ENCODE results near the gene WNT7B.

DNA sequence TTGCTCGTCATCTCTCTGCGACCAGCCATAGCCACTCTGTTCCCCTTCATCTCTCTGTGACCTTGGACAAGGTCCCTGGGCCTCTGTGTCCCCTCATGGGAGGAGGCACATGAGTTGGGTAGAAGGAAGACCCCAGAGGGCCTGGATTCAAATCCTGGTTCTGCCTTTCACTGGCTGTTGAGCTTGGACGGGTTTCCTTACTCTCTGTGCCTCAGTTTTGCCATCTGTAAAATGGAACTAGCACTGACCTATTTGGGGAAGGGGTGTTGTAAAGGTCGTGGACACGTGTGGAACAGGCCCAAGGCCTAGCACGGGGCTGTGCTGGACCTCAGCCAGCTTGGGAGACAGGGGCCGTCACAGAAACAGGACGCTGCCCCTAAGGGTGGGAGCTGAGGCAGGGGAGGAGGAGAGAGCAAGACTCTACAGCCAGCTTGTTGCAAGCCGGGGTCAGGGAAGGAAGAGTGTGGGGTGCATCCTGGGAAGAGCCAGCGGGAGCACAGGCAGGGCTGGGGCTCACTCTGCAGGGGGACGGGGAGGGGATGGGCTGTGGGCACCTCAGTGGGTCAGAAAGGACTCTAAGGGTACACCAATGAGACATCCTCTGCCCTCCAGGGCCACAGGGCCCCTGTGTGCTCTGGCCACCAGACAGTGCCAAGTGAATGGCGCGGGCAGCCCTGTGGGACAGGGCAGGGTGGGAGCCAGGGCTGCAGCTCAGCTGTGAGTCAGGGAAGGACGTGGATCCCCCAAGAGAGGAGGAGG lies 59.1 kb downstream of the WNT7B start:
- TF ChIP-seq, protein P1, sequence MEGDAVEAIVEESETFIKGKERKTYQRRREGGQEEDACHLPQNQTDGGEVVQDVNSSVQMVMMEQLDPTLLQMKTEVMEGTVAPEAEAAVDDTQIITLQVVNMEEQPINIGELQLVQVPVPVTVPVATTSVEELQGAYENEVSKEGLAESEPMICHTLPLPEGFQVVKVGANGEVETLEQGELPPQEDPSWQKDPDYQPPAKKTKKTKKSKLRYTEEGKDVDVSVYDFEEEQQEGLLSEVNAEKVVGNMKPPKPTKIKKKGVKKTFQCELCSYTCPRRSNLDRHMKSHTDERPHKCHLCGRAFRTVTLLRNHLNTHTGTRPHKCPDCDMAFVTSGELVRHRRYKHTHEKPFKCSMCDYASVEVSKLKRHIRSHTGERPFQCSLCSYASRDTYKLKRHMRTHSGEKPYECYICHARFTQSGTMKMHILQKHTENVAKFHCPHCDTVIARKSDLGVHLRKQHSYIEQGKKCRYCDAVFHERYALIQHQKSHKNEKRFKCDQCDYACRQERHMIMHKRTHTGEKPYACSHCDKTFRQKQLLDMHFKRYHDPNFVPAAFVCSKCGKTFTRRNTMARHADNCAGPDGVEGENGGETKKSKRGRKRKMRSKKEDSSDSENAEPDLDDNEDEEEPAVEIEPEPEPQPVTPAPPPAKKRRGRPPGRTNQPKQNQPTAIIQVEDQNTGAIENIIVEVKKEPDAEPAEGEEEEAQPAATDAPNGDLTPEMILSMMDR (IDR thresholded peaks at IDR 0.05; ENCODE audit: low read depth, low read length, poor library complexity, severe bottlenecking) = no peak
- TF ChIP-seq EZH2phosphoT487 (IDR thresholded peaks at IDR 0.05; ENCODE audit: borderline replicate concordance, low read length) = no peak
